Measurements from ENCODE around the gene NRXN3.

The NRXN3 gene

GRCh38 chr14:78242086-78242485, 71.9 kb downstream of the NRXN3 start:
- DNase-seq (ENCODE audit: low read depth in 2 of 2): no peak

GRCh38 chr14:78243187-78243586, 73.0 kb downstream of the NRXN3 start:
- DNase-seq (ENCODE audit: low read depth in 2 of 2): no peak

- DNase-seq (ENCODE audit: low read depth in 2 of 2): no peak
These were observed 75.1 kb downstream of the NRXN3 start for GRCh38 chr14:78245238-78245637.

GRCh38 chr14:78248501-78249090, 78.4 kb downstream of the NRXN3 start:
- no peak for DNase-seq (ENCODE audit: low read depth in 2 of 2)

GRCh38 chr14:78251308-78251707, 81.1 kb downstream of the NRXN3 start:
- DNase-seq (ENCODE audit: low read depth in 2 of 2): no peak

- no peak for DNase-seq (ENCODE audit: low read depth in 2 of 2)
These were observed 83.8 kb downstream of the NRXN3 start for GRCh38 chr14:78253986-78254385.

- peak in 1 of 2 experiments; percentile 6 for DNase-seq (ENCODE audit: low read depth in 2 of 2)
These were observed 84.8 kb downstream of the NRXN3 start for GRCh38 chr14:78254911-78255461.

- DNase-seq (ENCODE audit: low read depth in 2 of 2): no peak
These were observed 89.7 kb downstream of the NRXN3 start for GRCh38 chr14:78259831-78260230.

- DNase-seq (ENCODE audit: low read depth in 2 of 2): no peak
These were observed 108.5 kb downstream of the NRXN3 start for GRCh38 chr14:78278464-78279250.

GRCh38 chr14:78282437-78282836, 112.3 kb downstream of the NRXN3 start:
- no peak for DNase-seq (ENCODE audit: low read depth in 2 of 2)

- no peak for DNase-seq (ENCODE audit: low read depth in 2 of 2)
These were observed 116.0 kb downstream of the NRXN3 start for GRCh38 chr14:78286210-78286609.

GRCh38 chr14:78292003-78292402, 121.8 kb downstream of the NRXN3 start:
- no peak for DNase-seq (ENCODE audit: low read depth in 2 of 2)

- no peak for DNase-seq (ENCODE audit: low read depth in 2 of 2)
These were observed 127.7 kb downstream of the NRXN3 start for GRCh38 chr14:78297858-78298257.

- no peak for DNase-seq (ENCODE audit: low read depth in 2 of 2)
These were observed 128.1 kb downstream of the NRXN3 start for GRCh38 chr14:78298298-78298697.

- DNase-seq (ENCODE audit: low read depth in 2 of 2): no peak
These were observed 132.7 kb downstream of the NRXN3 start for GRCh38 chr14:78302841-78303240.

GRCh38 chr14:78307671-78308070, 137.5 kb downstream of the NRXN3 start:
- no peak for DNase-seq (ENCODE audit: low read depth in 2 of 2)

- no peak for DNase-seq (ENCODE audit: low read depth in 2 of 2)
These were observed 137.9 kb downstream of the NRXN3 start for GRCh38 chr14:78308079-78308478.

- DNase-seq (ENCODE audit: low read depth in 2 of 2): no peak
These were observed 140.1 kb downstream of the NRXN3 start for GRCh38 chr14:78310272-78310671.

GRCh38 chr14:78313499-78313898, 143.3 kb downstream of the NRXN3 start:
- no peak for DNase-seq (ENCODE audit: low read depth in 2 of 2)

GRCh38 chr14:78314484-78314883, 144.3 kb downstream of the NRXN3 start:
- no peak for DNase-seq (ENCODE audit: low read depth in 2 of 2)

GRCh38 chr14:78316052-78316451, 145.9 kb downstream of the NRXN3 start:
- no peak for DNase-seq (ENCODE audit: low read depth in 2 of 2)

- no peak for DNase-seq (ENCODE audit: low read depth in 2 of 2)
These were observed 146.6 kb downstream of the NRXN3 start for GRCh38 chr14:78316786-78317185.

GRCh38 chr14:78319406-78319805, 149.2 kb downstream of the NRXN3 start:
- no peak for DNase-seq (ENCODE audit: low read depth in 2 of 2)
